ENCODE data around the gene MTERF4. TPM values are rescaled to one million over a fixed set of nuclear protein-coding genes. Genes with fewer than 3 reads are reported as not detected.

Gene MTERF4
- polyA plus RNA-seq, 2 of the 4 experiments (the other 2 are of a cell fraction), result 44.9 to 47.1 TPM

DNA sequence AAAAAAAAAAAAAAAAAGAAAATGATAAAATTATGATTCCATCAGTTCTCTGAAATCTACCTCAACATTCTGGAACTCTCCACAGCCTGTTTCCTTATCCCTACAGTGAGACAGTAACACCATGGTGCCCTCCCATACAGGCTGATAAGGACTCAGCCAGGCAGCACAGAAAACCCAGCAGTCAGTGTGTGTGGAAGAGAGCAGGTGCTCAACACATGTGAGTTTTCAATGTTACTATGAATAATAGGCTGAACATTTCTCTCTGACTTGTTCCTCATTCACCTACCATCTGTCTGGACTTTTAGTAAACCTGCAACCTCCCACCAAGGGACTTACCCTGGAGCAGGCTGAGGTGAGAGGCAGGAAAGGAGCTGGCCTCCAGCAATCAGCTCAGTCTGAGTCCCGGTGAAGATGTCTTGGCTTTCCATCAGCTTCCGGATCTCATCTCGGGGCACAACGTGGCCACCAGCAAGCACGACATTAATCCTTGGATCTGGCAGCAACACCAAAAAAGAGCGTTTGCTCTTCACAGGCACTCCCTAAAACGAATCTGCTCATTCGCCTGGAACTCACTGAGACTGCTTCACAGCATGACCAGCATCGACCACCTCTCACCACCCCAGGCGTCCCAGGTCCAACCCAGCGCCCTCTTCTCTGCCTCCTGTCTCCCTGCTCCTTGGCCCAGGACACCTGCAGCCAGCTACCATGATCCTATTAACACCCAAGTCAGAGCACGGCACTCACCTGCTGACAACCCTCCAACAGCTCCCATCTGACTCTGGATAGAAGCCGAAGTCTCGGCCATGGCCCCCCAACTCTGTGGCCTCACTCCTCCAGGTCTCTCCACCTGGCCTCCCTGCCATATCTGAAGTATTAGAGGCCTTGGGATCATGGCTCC is 30.7 kb upstream of the MTERF4 start (continued):
- TF ChIP-seq USF2 (IDR thresholded peaks at IDR 0.05), result no peak

- no peak overlapping the region for H3K4me3 ChIP-seq
- no peak for FAIRE-seq
- no peak overlapping the region for H3K4me2 ChIP-seq
- H3K9me3 ChIP-seq, result no peaks in the 10 kb centered on the region
- no peak overlapping the region for H3K27ac ChIP-seq
- POLR2A ChIA-PET, result no interaction called here
- WGBS (ENCODE audit: missing lambda C conversion rate), result 95% methylated on average over 7 of the region's 7 CpGs
- no peak for ATAC-seq
- no peaks in the 10 kb centered on the region for H3K4me1 ChIP-seq
- CTCF ChIA-PET, result interaction anchor here (1.3 kb wide), 1 partner anchor 12 kb away, joined by 4 read pairs; no protein-coding TSS in a partner anchor
- TF ChIP-seq BHLHE40 (IDR thresholded peaks at IDR 0.05; ENCODE audit: low read depth, low read length) (no peak), NR3C1 (IDR thresholded peaks at IDR 0.05) (no peak), FOXS1 (CRISPR knock-in tag; IDR thresholded peaks at IDR 0.05) (no peak), SMC3 (IDR thresholded peaks at IDR 0.05) (no peak), FOSB (CRISPR knock-in tag; IDR thresholded peaks at IDR 0.05) (no peak), TFCP2L1 (CRISPR knock-in tag; IDR thresholded peaks at IDR 0.05) (no peak), ESRRA (IDR thresholded peaks at IDR 0.05; ENCODE audit: borderline replicate concordance, low read length) (no peak), NFE2L2 (conservative IDR thresholded peaks at IDR 0.05; ENCODE audit: low read length) (no peak), NPAS2 (CRISPR knock-in tag; IDR thresholded peaks at IDR 0.05; ENCODE audit: borderline replicate concordance) (no peak), MAZ (IDR thresholded peaks at IDR 0.05; ENCODE audit: borderline replicate concordance, low read depth, low read length) (no peak)
- TF ChIP-seq, protein P1, sequence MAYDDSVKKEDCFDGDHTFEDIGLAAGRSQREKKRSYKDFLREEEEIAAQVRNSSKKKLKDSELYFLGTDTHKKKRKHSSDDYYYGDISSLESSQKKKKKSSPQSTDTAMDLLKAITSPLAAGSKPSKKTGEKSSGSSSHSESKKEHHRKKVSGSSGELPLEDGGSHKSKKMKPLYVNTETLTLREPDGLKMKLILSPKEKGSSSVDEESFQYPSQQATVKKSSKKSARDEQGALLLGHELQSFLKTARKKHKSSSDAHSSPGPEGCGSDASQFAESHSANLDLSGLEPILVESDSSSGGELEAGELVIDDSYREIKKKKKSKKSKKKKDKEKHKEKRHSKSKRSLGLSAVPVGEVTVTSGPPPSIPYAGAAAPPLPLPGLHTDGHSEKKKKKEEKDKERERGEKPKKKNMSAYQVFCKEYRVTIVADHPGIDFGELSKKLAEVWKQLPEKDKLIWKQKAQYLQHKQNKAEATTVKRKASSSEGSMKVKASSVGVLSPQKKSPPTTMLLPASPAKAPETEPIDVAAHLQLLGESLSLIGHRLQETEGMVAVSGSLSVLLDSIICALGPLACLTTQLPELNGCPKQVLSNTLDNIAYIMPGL (CRISPR knock-in tag; IDR thresholded peaks at IDR 0.05; ENCODE audit: borderline replicate concordance), result no peak
- no peak for DNase-seq (ENCODE audit: low read depth in 1 of 2, low spot score in 1 of 2)
Observed at GRCh38 chr2:241131531-241131930, 29.4 kb upstream of the MTERF4 start.

GRCh38 chr2:241130316-241130715 is 28.2 kb upstream of the MTERF4 start:
- ChIA-PET POLR2A (no interaction called here), CTCF (no interaction called here)
- no peak overlapping the region for H3K4me2 ChIP-seq
- DNase-seq (ENCODE audit: low read depth in 1 of 2, low spot score in 1 of 2), result no peak
- no peaks in the 10 kb centered on the region for H3K9me3 ChIP-seq
- no peak overlapping the region for H3K4me3 ChIP-seq
- 91% methylated on average over 16 of the region's 16 CpGs for WGBS (ENCODE audit: missing lambda C conversion rate)
- no peak overlapping the region for H3K27ac ChIP-seq
- no peak for ATAC-seq
- H3K4me1 ChIP-seq, result no peaks in the 10 kb centered on the region
- no peak for TF ChIP-seq ESRRA (IDR thresholded peaks at IDR 0.05; ENCODE audit: borderline replicate concordance, low read length)
- no peak for TF ChIP-seq RCOR1 (IDR thresholded peaks at IDR 0.05; ENCODE audit: low read depth, low read length)
- no peak for FAIRE-seq

- Histone ChIP-seq H3K4me1 (no peaks in the 10 kb centered on the region), H3K9me3 (no peaks in the 10 kb centered on the region), H3K27ac (no peak overlapping the region), H3K4me2 (no peak overlapping the region), H3K4me3 (no peak overlapping the region)
- DNase-seq (ENCODE audit: low read depth in 1 of 2, low spot score in 1 of 2) (no peak), ATAC-seq (no peak), FAIRE-seq (no peak)
- TF ChIP-seq JUN (IDR thresholded peaks at IDR 0.05) (no peak), HOXB5 (CRISPR knock-in tag; IDR thresholded peaks at IDR 0.05) (no peak), HOXA7 (CRISPR knock-in tag; IDR thresholded peaks at IDR 0.05) (no peak), ZNF302 (CRISPR knock-in tag; IDR thresholded peaks at IDR 0.05) (no peak), JUNB (IDR thresholded peaks at IDR 0.05) (no peak), E2F6 (IDR thresholded peaks at IDR 0.05; ENCODE audit: borderline replicate concordance, low read depth) (no peak), FOXS1 (CRISPR knock-in tag; IDR thresholded peaks at IDR 0.05) (no peak), EHF (CRISPR knock-in tag; IDR thresholded peaks at IDR 0.05) (no peak), REST (IDR thresholded peaks at IDR 0.05) (no peak), SMC3 (IDR thresholded peaks at IDR 0.05) (no peak), FOSB (CRISPR knock-in tag; IDR thresholded peaks at IDR 0.05) (no peak), RARB (CRISPR knock-in tag; IDR thresholded peaks at IDR 0.05) (no peak), RAD21 (conservative IDR thresholded peaks at IDR 0.05 in 1 of 2, IDR thresholded peaks at IDR 0.05 in 1 of 2) (no peak)
- CTCF ChIA-PET, result interaction anchor here (0.8 to 1.1 kb wide), 2 partner anchors 15 to 28 kb away, joined by 3 read pairs; partner anchors contain the start of gene MTERF4
- 96% methylated on average over 9 of the region's 12 CpGs for WGBS (ENCODE audit: missing lambda C conversion rate)
- POLR2A ChIA-PET, result no interaction called here
Observed at GRCh38 chr2:241129086-241129871, 27.2 kb upstream of the MTERF4 start.
